OCI-LY1 (cell line): Measurements from ENCODE around the gene LARGE2.

ENCODE experiments used
- CTCF ChIP-seq: fragments of 200-600 bp; sonication (generic), shearing (Covaris generic); IDR thresholded peaks from 2 replicates; pipeline ENCODE4 v1.5.1; 2017; ENCODE audit warnings: mild to moderate bottlenecking, antibody characterized with exemption, low read length, moderate library complexity, mixed read lengths
- EZH2 ChIP-seq: fragments of 200-600 bp; sonication (generic), shearing (Covaris generic); IDR thresholded peaks from 2 replicates; pipeline ENCODE4 v1.8.0; 2017; ENCODE audit warnings: borderline replicate concordance, mixed run types, mild to moderate bottlenecking, antibody characterized with exemption, low read length, moderate library complexity, mixed read lengths

DNA sequence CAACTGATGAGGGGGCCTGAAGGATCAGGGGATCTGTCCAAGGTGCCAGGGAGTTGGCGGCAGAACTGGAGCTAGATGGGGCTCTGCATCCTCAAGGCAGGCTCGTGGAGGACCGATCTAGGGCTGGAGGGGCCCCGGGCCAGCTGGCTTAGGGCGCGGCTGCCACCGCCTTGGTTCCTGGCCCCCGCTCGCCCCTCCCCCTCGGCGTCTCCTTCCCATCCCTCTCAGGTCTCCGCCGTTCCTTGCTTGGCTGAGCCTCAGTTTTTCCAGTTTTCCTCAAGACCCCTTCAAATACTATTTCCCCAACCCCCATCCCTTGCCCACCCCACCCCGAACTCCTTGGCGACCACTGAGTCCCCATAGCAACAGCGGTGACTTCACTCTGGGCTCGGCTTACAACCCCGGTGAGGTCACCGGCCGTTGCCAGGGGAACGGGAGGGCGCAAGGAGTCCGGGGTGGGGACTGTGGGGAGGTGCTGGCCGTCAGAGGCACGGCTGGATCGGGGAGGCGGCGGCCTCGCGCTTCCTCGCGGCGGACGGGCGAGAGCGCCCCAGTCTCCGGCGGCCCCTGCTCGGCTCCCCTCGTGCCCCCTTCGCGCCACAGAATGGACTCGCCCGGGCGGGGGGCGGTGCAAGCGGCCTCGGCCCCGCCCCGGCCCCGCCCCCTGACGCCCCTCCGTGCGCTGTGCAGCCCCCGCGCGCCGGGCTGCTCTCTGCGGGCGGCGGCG lies 22.8 kb upstream of the LARGE2 start:
- TF ChIP-seq CTCF (no peak), EZH2 (no peak)
